Measurements from ENCODE around the gene SLCO3A1.

SLCO3A1 gene

GRCh38 chr15:91925794-91926193 is 72.3 kb downstream of the SLCO3A1 start:
- TF ChIP-seq CTCF (IDR thresholded peaks at IDR 0.05; ENCODE audit: low read depth, low read length) = no peak
- DNase-seq (ENCODE audit: extremely low read depth, low read depth) = no peak

GRCh38 chr15:91926908-91927270 is 73.4 kb downstream of the SLCO3A1 start:
- DNase-seq (ENCODE audit: extremely low read depth, low read depth) = no peak
- no peak for TF ChIP-seq CTCF (IDR thresholded peaks at IDR 0.05; ENCODE audit: low read depth, low read length)

GRCh38 chr15:91927585-91927984 is 74.1 kb downstream of the SLCO3A1 start:
- no peak for TF ChIP-seq CTCF (IDR thresholded peaks at IDR 0.05; ENCODE audit: low read depth, low read length)
- no peak for DNase-seq (ENCODE audit: extremely low read depth, low read depth)

DNA sequence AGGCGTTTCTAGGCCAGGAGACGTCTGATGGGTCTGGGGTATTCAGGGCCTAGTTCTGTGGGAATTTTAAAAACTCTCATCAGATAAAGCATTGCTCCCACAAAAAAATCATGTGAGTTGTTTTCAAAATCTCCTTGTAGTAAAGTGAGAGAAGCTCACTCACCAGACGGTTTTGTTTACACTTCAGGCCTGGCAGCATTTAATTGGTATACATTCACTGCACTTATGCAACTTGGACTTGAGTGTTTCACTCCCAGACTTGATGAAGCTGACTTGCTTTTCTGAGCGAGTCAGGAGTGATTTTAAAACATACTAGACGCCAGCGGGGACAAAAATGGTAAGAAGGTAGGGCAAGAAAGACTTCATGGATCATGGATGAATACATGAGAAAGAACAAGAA is 75.2 kb downstream of the SLCO3A1 start:
- no peak for DNase-seq (ENCODE audit: extremely low read depth, low read depth)
- TF ChIP-seq CTCF (IDR thresholded peaks at IDR 0.05; ENCODE audit: low read depth, low read length) = no peak

DNA sequence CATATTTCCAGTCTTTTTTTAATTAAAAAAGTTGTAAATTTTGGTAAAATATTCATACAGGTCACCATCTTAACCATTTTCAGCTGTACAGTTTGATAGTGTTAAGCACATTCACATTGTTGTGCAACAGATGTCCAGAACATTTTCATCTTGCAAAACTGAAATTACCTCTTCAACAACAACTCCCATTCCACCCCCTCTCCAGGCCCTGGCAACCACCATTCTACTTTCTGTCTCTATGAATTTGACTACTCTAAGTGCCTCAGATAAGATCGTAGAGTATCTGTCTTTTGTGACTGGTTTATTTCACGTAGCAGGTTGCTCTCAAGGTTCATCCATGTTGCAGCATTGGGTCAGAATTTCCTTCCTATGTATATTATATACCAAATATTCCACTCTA is 76.0 kb downstream of the SLCO3A1 start:
- no peak for TF ChIP-seq CTCF (IDR thresholded peaks at IDR 0.05; ENCODE audit: low read depth, low read length)

DNA sequence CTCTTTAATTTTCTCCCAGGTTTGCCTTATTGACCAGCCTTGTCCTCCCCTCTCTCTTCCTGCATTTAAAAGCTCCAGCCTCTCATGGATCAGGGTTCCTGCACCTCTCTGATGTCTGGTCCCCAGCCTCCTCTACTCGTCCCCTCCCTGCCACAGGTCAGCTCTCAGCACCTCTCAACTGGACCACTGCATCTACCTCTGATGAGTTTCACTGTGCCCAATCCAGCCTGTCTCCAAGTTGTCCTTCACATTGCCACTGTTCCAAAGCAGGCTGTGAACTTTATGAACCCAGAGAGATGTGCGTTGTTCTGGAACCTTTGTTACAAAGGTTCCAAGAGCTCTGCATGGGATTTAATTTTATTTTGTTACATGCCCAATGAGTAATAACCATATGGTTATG is 76.6 kb downstream of the SLCO3A1 start:
- TF ChIP-seq CTCF (IDR thresholded peaks at IDR 0.05; ENCODE audit: low read depth, low read length) = no peak
- no peak for DNase-seq (ENCODE audit: extremely low read depth, low read depth)

More for the DNA sequence above, 76.0 kb downstream of the SLCO3A1 start:
- DNase-seq (ENCODE audit: extremely low read depth, low read depth) = no peak

GRCh38 chr15:91936182-91936775 is 82.8 kb downstream of the SLCO3A1 start:
- no peak for DNase-seq (ENCODE audit: extremely low read depth, low read depth)
- no peak for TF ChIP-seq CTCF (IDR thresholded peaks at IDR 0.05; ENCODE audit: low read depth, low read length)

Measured in AG09319 (cell line).